Body of pancreas (tissue), 4 donors: ENCODE measurements around the gene PLEKHM2.

Experiments
- CTCF ChIP-seq, 7 experiments: fragments of 450-650 bp in 4 of 7; fragments of 200-600 bp in 3 of 7; sonication (generic) in 3 of 7; IDR thresholded peaks; one replicate each; pipeline ENCODE4 v1.5.1; 2016 to 2019; ENCODE audit warnings: antibody characterized with exemption in 7 of 7
- POLR2A ChIP-seq, 3 donors: fragments of 450-650 bp; IDR thresholded peaks; one replicate each; pipeline ENCODE4 v1.6.1; 2016; ENCODE audit warnings: antibody characterized with exemption in 3 of 3, mild to moderate bottlenecking in 2 of 3

- no peak for TF ChIP-seq POLR2A (IDR thresholded peaks at IDR 0.05)
- TF ChIP-seq CTCF (IDR thresholded peaks at IDR 0.05) = no peak
These were observed 9.3 kb downstream of the PLEKHM2 start for GRCh38 chr1:15693371-15693770.
